Measurements from ENCODE around the gene KDSR.
"Not testable (repeated sequence)": the region's sequence is repeated elsewhere in the genome, so short reads cannot be mapped to it uniquely, and the experiment has no call there.

The KDSR gene

DNA sequence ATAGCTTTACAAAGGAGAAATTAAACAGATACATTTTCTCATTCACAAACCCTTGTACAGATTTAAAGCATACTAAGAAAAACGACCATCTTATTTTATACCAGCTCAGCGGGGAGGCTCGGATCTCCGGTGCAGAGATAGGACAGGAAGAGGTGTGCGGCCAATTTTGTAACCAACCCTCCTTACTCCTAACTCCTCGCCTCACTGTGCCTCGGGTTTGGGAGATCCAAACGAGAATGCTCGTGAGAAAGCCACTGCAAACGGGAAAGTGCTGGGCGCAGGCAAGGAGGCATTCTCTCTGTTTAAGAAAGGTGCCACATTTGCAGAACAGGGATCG, 1.2 kb downstream of the KDSR start:
- H3K36me3 ChIP-seq (ENCODE audit: control insufficient read depth in 1 of 2, insufficient read depth in 2 of 2, low read length in 2 of 2), result peaks cover 13 to 14% of the 10 kb centered on the region in 2 donors
- no peaks in the 10 kb centered on the region for H3K27me3 ChIP-seq (ENCODE audit: low read depth, low read length)
- H3K27ac ChIP-seq (ENCODE audit: low read length), result peak overlapping the region; percentile 72
- H3K9me3 ChIP-seq (ENCODE audit: control insufficient read depth in 1 of 2, low read length in 2 of 2), result no peaks in the 10 kb centered on the region
- H3K4me3 ChIP-seq (ENCODE audit: low read depth in 1 of 2, low read length in 2 of 2), result peak overlapping the region; percentile 91 to 97
- peaks cover 0 to 6% of the 10 kb centered on the region in 2 donors for H3K4me1 ChIP-seq (ENCODE audit: control insufficient read depth in 1 of 2, insufficient read depth in 2 of 2, low read length in 2 of 2)

DNA sequence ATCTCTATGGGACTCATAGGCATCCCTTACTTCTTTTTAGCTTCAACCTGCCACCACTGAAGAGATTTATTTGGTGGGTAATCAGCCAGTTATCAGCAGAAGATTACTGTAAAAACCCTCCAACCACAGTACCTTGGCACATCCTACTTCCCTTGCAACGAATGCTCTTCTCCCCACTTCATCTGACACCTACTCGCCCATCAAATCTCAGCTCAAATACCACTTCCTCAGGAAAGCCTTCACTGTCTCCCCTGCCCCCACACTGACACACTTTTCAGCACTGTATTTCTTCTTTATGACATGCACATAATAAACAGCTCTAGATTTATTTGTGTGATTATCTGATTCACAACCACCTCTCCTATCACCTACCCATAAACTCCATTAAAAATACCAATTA, 3.1 kb downstream of the KDSR start:
- Histone ChIP-seq H3K27ac (ENCODE audit: low read length) (no peak overlapping the region), H3K27me3 (ENCODE audit: low read depth, low read length) (no peaks in the 10 kb centered on the region), H3K36me3 (ENCODE audit: control insufficient read depth in 1 of 2, insufficient read depth in 2 of 2, low read length in 2 of 2) (peaks cover 26 to 28% of the 10 kb centered on the region in 2 donors), H3K4me3 (ENCODE audit: low read depth in 1 of 2, low read length in 2 of 2) (no peak overlapping the region), H3K9me3 (ENCODE audit: control insufficient read depth in 1 of 2, low read length in 2 of 2) (no peaks in the 10 kb centered on the region), H3K4me1 (ENCODE audit: control insufficient read depth in 1 of 2, insufficient read depth in 2 of 2, low read length in 2 of 2) (peaks cover 0 to 6% of the 10 kb centered on the region in 2 donors)

DNA sequence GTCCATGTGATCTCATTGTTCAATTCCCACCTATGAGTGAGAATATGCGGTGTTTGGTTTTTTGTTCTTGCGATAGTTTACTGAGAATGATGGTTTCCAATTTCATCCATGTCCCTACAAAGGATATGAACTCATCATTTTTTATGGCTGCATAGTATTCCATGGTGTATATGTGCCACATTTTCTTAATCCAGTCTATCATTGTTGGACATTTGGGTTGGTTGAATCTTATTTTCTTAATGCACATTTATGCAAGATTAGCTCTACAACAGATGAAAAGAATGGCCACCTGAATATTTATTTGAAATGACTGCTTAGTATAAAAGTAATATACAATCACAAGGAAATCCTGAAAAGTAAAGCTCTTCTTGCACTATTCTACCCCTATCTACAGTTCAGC, 3.6 kb downstream of the KDSR start:
- not testable (repeated sequence) for H3K4me3 ChIP-seq (ENCODE audit: low read depth in 1 of 2, low read length in 2 of 2); H3K27me3 ChIP-seq (ENCODE audit: low read depth, low read length); H3K27ac ChIP-seq (ENCODE audit: low read length); H3K9me3 ChIP-seq (ENCODE audit: control insufficient read depth in 1 of 2, low read length in 2 of 2); H3K4me1 ChIP-seq (ENCODE audit: control insufficient read depth in 1 of 2, insufficient read depth in 2 of 2, low read length in 2 of 2)
- H3K36me3 ChIP-seq (ENCODE audit: control insufficient read depth in 1 of 2, insufficient read depth in 2 of 2, low read length in 2 of 2), result peaks cover 26 to 31% of the 10 kb centered on the region in 2 donors

DNA sequence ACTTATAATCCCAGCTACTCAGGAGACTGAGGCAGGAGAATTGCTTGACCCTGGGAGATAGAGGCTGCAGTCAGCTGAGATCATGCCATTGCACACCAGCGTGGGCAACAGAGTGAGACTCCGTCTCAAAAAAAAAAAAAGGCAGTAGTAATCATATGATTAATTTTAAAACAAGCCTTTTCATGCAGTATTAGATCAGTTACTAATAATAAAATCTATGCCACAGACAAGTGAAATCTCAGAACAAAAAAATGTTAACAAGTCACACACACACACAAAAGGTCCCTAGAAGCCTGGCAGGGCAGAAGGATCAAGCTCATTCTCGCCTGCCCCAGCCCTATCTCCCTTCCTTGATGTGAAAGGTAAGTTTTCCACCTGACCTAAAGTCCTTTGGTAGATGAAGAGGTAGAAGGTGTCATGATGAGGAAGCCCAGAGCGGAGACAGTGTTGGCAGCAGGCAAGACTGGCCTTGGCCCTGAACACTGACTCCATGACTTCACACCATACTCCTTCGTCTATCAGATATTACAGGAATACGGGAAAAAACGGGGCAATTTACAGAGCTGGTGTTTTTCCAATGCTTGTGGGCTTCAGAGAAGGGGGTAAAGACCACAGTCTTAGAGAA, 10.6 kb downstream of the KDSR start:
- Histone ChIP-seq H3K4me3 (ENCODE audit: low read depth in 1 of 2, low read length in 2 of 2) (no peak overlapping the region), H3K27ac (ENCODE audit: low read length) (no peak overlapping the region), H3K4me1 (ENCODE audit: control insufficient read depth in 1 of 2, insufficient read depth in 2 of 2, low read length in 2 of 2) (no peaks in the 10 kb centered on the region), H3K9me3 (ENCODE audit: control insufficient read depth in 1 of 2, low read length in 2 of 2) (no peaks in the 10 kb centered on the region), H3K36me3 (ENCODE audit: control insufficient read depth in 1 of 2, insufficient read depth in 2 of 2, low read length in 2 of 2) (peaks cover 36 to 61% of the 10 kb centered on the region in 2 donors), H3K27me3 (ENCODE audit: low read depth, low read length) (no peaks in the 10 kb centered on the region)

DNA sequence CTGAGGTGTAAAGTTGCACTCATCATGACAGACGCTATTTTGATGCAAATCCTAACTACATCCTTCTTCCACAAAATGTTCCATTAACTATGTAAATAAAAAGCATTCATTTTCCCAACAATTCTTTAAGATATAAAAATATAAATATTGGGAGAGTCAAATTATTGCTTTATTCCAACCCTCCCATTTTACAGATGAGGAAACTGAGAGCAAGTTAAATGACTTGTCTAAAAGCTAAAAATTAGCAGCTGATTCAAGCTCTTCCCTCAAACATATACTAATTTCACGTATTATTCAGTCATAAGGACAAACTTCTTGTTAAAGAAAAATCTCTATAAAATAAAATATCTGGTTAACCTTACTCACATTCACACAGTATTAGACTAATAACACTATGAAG, 16.8 kb downstream of the KDSR start:
- no peak overlapping the region for H3K4me3 ChIP-seq (ENCODE audit: low read depth in 1 of 2, low read length in 2 of 2)
- no peaks in the 10 kb centered on the region for H3K27me3 ChIP-seq (ENCODE audit: low read depth, low read length)

DNA sequence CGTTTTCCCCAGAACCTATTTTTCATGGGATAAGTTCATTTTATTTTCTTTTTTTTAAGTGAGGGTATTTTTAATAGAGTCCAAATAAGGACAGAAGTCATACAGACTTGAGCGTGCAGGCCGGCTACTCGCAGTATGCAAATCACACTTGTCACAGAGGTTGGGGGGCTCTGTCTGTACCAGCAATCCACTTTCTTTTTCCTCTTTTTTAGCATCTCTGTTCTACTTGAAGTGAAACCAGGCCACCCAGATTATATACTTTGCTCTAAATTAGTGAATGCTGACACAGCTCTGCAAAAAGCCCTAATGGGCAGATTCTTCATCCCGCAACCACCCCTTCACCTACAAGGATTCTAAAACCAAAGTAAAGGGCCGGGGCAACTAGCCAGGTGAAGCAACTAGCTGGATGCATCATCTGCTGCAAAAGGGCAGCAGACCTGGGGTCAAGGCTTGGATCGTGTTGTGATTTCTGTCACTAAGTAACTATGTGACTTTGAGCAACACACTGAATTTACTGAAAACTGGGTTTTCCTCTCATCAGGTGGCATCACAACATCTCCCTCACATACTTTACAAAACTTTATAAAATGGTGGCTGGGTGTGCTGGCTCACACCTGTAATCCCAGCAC, 18.4 kb downstream of the KDSR start:
- H3K36me3 ChIP-seq (ENCODE audit: control insufficient read depth in 1 of 2, insufficient read depth in 2 of 2, low read length in 2 of 2), result peaks cover 43 to 65% of the 10 kb centered on the region in 2 donors
- no peak overlapping the region for H3K4me3 ChIP-seq (ENCODE audit: low read depth in 1 of 2, low read length in 2 of 2)
- no peaks in the 10 kb centered on the region for H3K27me3 ChIP-seq (ENCODE audit: low read depth, low read length)
- no peak overlapping the region for H3K27ac ChIP-seq (ENCODE audit: low read length)
- peaks cover 0 to 7% of the 10 kb centered on the region in 2 donors for H3K4me1 ChIP-seq (ENCODE audit: control insufficient read depth in 1 of 2, insufficient read depth in 2 of 2, low read length in 2 of 2)
- H3K9me3 ChIP-seq (ENCODE audit: control insufficient read depth in 1 of 2, low read length in 2 of 2), result no peaks in the 10 kb centered on the region

More for the DNA sequence above, 16.8 kb downstream of the KDSR start:
- Histone ChIP-seq H3K9me3 (ENCODE audit: control insufficient read depth in 1 of 2, low read length in 2 of 2) (no peaks in the 10 kb centered on the region), H3K4me1 (ENCODE audit: control insufficient read depth in 1 of 2, insufficient read depth in 2 of 2, low read length in 2 of 2) (peaks cover 0 to 7% of the 10 kb centered on the region in 2 donors), H3K27ac (ENCODE audit: low read length) (no peak overlapping the region), H3K36me3 (ENCODE audit: control insufficient read depth in 1 of 2, insufficient read depth in 2 of 2, low read length in 2 of 2) (peaks cover 52 to 65% of the 10 kb centered on the region in 2 donors)

DNA sequence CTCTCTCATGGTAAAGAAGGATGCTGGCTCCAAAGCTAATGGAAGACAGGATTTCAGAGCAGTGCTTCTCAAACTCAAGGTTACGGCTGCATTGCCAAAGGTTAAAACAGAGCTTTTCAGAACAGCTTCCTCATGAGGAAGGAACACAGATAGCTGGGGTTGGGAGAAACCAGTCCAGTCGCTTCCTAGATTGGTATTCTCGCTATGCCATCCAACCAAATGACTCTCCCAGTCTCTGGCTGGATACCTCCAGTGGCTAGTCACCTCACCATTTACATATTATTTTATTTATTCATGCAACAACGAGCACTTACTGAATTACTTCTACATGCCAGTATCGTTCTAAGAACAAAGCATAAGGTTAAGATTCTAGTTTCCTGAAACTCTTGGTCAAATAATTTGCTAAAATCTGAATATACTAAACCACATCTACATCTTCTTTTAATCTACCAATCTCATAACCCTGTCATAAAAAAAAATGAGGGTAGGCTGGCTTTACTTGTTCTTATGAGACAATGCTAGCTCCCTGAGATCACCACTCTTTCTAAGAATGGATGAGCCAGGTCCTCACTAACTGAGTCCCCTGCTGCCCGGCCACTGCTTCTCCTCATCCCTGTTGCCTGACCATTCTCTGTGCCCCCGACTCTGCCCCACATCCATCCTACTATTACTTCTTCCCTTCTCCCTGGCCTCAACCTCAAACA, 20.4 kb downstream of the KDSR start:
- H3K4me1 ChIP-seq (ENCODE audit: control insufficient read depth in 1 of 2, insufficient read depth in 2 of 2, low read length in 2 of 2), result peaks cover 0 to 7% of the 10 kb centered on the region in 2 donors
- H3K27me3 ChIP-seq (ENCODE audit: low read depth, low read length), result no peaks in the 10 kb centered on the region
- no peak overlapping the region for H3K4me3 ChIP-seq (ENCODE audit: low read depth in 1 of 2, low read length in 2 of 2)
- no peaks in the 10 kb centered on the region for H3K9me3 ChIP-seq (ENCODE audit: control insufficient read depth in 1 of 2, low read length in 2 of 2)
- H3K36me3 ChIP-seq (ENCODE audit: control insufficient read depth in 1 of 2, insufficient read depth in 2 of 2, low read length in 2 of 2), result peaks cover 47 to 61% of the 10 kb centered on the region in 2 donors
- H3K27ac ChIP-seq (ENCODE audit: low read length), result no peak overlapping the region

DNA sequence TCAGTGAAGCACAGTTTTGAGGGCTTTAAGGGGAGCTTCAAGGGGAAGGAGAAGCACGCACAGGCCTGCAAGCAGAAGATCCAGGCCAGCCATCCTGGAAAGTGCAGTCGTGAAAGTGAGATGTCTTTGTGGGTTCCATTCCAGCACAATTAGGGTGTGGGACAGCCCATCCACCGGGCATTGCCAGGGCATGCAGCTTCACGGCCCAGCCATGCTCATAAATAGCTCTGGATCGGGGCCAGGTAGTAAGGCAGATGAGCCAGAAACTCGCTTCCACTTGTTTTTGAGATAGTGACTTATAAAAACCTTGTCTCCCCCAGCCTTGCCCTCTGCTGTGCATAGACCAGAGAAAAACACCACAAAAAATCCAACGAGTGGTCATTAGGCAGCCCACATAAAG, 21.0 kb downstream of the KDSR start:
- Histone ChIP-seq H3K4me3 (ENCODE audit: low read depth in 1 of 2, low read length in 2 of 2) (no peak overlapping the region), H3K9me3 (ENCODE audit: control insufficient read depth in 1 of 2, low read length in 2 of 2) (no peaks in the 10 kb centered on the region), H3K27me3 (ENCODE audit: low read depth, low read length) (no peaks in the 10 kb centered on the region), H3K4me1 (ENCODE audit: control insufficient read depth in 1 of 2, insufficient read depth in 2 of 2, low read length in 2 of 2) (peaks cover 0 to 7% of the 10 kb centered on the region in 2 donors), H3K27ac (ENCODE audit: low read length) (no peak overlapping the region), H3K36me3 (ENCODE audit: control insufficient read depth in 1 of 2, insufficient read depth in 2 of 2, low read length in 2 of 2) (peaks cover 43 to 57% of the 10 kb centered on the region in 2 donors)

DNA sequence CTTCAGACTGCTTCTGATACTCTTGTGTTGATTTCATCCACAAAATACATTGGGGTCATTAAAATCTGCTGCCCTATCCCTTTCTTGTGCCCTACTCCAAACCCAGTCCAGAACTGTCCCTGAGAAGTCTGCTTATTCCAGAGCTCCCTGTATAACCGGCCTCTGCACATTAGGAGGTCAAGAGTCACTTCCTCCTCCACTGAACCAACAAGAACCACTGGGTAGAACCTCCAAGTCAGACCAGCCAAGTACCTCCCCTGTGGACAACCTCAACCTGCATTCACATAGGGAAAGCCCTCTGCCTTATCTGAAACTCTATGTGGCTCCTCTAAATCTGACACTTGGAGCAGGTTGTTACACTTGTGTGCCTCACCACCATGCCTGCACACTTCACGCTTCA, 22.1 kb downstream of the KDSR start:
- Histone ChIP-seq H3K27ac (ENCODE audit: low read length) (no peak overlapping the region), H3K4me1 (ENCODE audit: control insufficient read depth in 1 of 2, insufficient read depth in 2 of 2, low read length in 2 of 2) (peaks cover 0 to 7% of the 10 kb centered on the region in 2 donors), H3K4me3 (ENCODE audit: low read depth in 1 of 2, low read length in 2 of 2) (no peak overlapping the region), H3K36me3 (ENCODE audit: control insufficient read depth in 1 of 2, insufficient read depth in 2 of 2, low read length in 2 of 2) (peaks cover 39 to 57% of the 10 kb centered on the region in 2 donors), H3K27me3 (ENCODE audit: low read depth, low read length) (no peaks in the 10 kb centered on the region), H3K9me3 (ENCODE audit: control insufficient read depth in 1 of 2, low read length in 2 of 2) (no peaks in the 10 kb centered on the region)

DNA sequence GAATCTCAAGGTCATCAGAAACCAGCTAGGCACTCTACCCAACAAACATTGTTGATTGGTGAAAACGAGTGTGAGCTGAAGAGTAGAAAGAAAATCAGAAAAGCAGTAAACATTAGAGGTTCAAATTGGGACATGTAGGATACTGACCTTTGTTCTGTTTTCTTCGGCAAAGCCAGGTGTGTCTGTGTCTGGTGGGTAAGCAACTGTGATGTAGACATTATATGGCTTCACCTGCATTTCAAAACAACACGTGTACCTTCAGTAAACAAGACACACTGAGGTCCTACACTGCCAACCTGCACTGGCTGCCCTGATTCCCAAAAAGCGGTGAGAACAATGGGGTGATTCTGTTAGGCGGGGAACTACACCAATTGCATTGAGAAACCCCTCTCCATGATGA, 22.7 kb downstream of the KDSR start:
- Histone ChIP-seq H3K9me3 (ENCODE audit: control insufficient read depth in 1 of 2, low read length in 2 of 2) (no peaks in the 10 kb centered on the region), H3K27ac (ENCODE audit: low read length) (no peak overlapping the region), H3K36me3 (ENCODE audit: control insufficient read depth in 1 of 2, insufficient read depth in 2 of 2, low read length in 2 of 2) (peaks cover 32 to 51% of the 10 kb centered on the region in 2 donors), H3K27me3 (ENCODE audit: low read depth, low read length) (no peaks in the 10 kb centered on the region), H3K4me3 (ENCODE audit: low read depth in 1 of 2, low read length in 2 of 2) (no peak overlapping the region), H3K4me1 (ENCODE audit: control insufficient read depth in 1 of 2, insufficient read depth in 2 of 2, low read length in 2 of 2) (peaks cover 0 to 7% of the 10 kb centered on the region in 2 donors)

DNA sequence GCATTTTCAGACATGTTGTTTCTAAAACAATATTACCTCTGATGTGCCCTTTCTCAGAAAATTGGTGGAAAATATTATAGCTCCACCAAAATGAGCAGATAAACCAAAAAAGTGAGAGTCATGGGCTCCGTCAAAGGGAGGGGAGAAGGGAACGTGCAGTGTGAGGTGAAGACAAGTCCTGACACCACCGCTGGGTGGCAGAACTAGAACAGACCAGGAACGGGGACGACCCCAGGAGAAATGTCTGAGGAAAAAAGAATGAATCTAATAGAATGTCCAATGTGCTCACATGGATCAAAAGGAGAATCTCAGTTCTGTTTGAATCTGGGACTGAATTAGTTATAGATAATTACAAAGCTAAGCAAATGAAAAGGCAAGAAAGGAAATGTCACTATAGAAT, 24.8 kb downstream of the KDSR start:
- Histone ChIP-seq H3K27ac (ENCODE audit: low read length) (no peak overlapping the region), H3K4me3 (ENCODE audit: low read depth in 1 of 2, low read length in 2 of 2) (no peak overlapping the region), H3K4me1 (ENCODE audit: control insufficient read depth in 1 of 2, insufficient read depth in 2 of 2, low read length in 2 of 2) (peaks cover 0 to 7% of the 10 kb centered on the region in 2 donors), H3K27me3 (ENCODE audit: low read depth, low read length) (no peaks in the 10 kb centered on the region), H3K36me3 (ENCODE audit: control insufficient read depth in 1 of 2, insufficient read depth in 2 of 2, low read length in 2 of 2) (peaks cover 33 to 54% of the 10 kb centered on the region in 2 donors), H3K9me3 (ENCODE audit: control insufficient read depth in 1 of 2, low read length in 2 of 2) (no peaks in the 10 kb centered on the region)

Measured in muscle layer of duodenum (tissue), 2 donors.